Dendritic cell treated with granulocyte-macrophage colony-stimulating factor and Interleukin-4, amounts not matched to agents 40 ng/mL and 50 ng/mL, for 4 days (primary cell): ENCODE measurements around the gene HENMT1.
"Not testable (repeated sequence)": the region's sequence is repeated elsewhere in the genome, so short reads cannot be mapped to it uniquely, and the experiment has no call there.

Experiments
- H3K27ac Mint-ChIP-seq: one replicate; pipeline ENCODE4 v1.8.0; 2022; ENCODE audit warnings: mild to moderate bottlenecking, mixed read lengths
- H3K27me3 Mint-ChIP-seq: one replicate; pipeline ENCODE4 v1.8.0; 2022; ENCODE audit warnings: mild to moderate bottlenecking, mixed read lengths
- H3K36me3 Mint-ChIP-seq: one replicate; pipeline ENCODE4 v1.8.0; 2022; ENCODE audit warnings: low read depth, mixed read lengths
- H3K4me1 Mint-ChIP-seq: one replicate; pipeline ENCODE4 v1.8.0; 2022; ENCODE audit warnings: low read depth, mixed read lengths
- H3K4me3 Mint-ChIP-seq: one replicate; pipeline ENCODE4 v1.8.0; 2022; ENCODE audit warnings: mild to moderate bottlenecking, moderate library complexity, mixed read lengths
- H3K9me3 Mint-ChIP-seq: one replicate; pipeline ENCODE4 v1.8.0; 2022; ENCODE audit warnings: mixed read lengths
- intact Hi-C: fragments of 100-400 bp; cut with micrococcal nuclease; formaldehyde crosslinking; loops from one replicate; pipeline ENCODE4 v1.15.0; 2022

HENMT1 gene

DNA sequence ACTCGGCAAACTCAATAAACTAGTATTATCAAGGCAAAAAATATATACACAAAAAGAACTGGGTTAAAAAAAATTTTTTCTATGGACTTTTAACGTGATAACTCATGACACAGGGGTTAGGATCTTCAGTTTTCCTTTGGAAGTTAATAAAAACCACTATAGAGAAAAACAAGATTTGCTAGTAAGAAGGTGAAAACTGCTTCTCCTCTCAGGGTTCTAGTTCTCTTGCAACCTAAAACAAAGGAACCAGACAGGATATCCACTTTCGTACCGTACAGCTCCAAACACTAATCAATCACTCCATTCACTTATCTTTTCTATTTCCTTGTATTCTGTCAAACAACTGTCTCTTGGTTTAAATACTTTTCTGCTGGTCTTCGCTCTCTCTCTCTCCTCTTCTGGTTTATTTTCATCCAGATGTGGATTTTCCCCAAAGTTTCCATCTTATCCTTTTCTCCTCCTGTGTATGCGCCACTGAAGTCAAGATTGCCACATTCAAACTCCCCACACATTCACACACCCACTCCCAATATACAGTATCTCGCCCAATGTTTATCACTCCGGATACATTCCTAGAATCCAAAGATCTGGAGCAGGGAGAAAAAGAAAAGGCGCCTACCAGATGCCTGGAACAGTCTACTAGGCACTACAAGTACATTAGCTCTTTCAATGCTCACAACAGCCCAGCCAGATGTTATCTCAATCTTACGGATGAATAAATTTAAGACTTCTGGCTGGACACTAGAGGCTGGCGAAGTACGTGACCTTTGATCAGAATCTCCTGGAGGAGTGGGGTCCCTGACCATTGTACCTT, 30.4 kb upstream of the HENMT1 start:
- Mint-ChIP-seq H3K4me3 (peak overlapping the region; percentile 96), H3K9me3 (no peaks in the 10 kb centered on the region), H3K4me1 (peaks cover 21% of the 10 kb centered on the region), H3K27me3 (no peaks in the 10 kb centered on the region), H3K36me3 (peaks cover 31% of the 10 kb centered on the region), H3K27ac (peak overlapping the region; percentile 100)
- intact Hi-C loops: loop anchor here (5.0 kb wide), 2 partner anchors 44 to 134 kb away; no protein-coding TSS in a partner anchor

DNA sequence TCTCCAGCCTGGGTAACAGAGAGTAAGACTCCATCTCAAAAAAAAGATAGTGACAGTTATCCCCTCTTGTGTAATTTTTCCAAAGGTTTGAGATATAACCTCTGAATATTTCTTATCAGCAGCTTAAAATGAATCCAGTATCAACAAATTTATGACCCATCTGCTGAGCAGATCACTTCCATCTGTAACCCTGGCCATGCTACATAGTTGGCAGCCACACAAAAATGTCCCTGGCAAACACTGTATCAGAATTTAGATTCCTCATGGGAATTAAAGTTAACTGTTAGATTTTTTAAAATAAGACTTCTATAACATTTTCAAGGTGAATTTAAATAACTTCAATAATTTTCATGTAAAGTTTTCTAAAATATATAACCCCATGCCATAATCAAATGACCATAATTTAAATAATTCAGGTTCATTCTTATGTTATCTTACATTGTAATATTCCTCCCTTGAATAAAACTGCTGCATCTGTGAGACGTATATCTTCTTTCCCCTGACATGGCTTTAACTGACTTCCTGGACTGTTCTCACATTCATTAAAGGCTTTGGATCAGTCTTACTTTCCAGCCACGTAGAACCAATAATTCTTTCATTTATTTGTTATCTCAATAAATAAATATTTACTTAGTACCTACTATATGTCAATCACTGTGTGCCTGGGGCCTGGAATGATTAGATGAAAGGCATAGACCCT, 25.9 kb upstream of the HENMT1 start:
- peaks cover 3% of the 10 kb centered on the region for H3K36me3 Mint-ChIP-seq
- H3K9me3 Mint-ChIP-seq: no peaks in the 10 kb centered on the region
- H3K4me3 Mint-ChIP-seq: no peak overlapping the region
- peaks cover 15% of the 10 kb centered on the region for H3K4me1 Mint-ChIP-seq
- no peak overlapping the region for H3K27ac Mint-ChIP-seq
- no peaks in the 10 kb centered on the region for H3K27me3 Mint-ChIP-seq
- intact Hi-C loops: no loop called here

DNA sequence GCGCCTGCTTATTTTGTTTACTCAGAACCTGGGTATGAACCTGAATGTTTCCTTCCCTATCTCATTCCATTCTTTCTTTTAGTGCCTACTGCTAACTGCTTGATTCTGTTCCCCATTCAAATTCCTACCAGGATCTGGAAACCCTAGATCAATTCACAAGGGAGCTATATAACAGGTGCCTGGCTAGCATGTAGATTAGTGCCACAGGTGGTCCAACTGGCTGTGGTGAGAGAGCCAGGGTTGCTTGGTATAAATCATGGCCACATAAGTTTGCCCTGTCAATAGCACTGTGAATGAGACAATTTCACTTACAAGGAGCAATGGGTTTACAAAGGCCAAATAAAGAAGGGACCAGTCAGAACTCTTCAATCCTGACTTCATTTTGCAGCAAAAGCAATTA, 24.6 kb upstream of the HENMT1 start:
- Mint-ChIP-seq H3K36me3 (no peaks in the 10 kb centered on the region), H3K27ac (no peak overlapping the region), H3K4me1 (peaks cover 3% of the 10 kb centered on the region), H3K4me3 (no peak overlapping the region), H3K27me3 (peaks cover 2% of the 10 kb centered on the region), H3K9me3 (no peaks in the 10 kb centered on the region)
- intact Hi-C loops: no loop called here

DNA sequence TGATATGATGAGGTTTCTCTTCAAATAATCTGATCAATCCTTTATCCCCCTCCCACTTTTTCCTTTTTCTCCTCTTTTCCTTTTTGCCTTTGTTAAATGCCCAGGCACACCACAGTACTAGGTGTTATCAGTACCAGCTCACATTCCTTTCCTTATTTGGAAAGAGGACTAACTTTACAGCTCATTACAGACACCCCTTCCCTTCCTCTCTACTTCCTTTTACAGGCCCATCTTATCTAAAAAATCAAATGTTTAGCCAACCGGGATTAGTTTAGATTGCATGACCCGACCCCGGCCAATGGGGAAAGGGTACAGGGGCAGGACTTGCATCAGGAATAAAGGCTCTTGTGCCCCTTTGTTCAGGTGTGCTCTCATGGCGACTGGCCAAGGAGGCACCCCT, 20.8 kb upstream of the HENMT1 start:
- H3K4me3 Mint-ChIP-seq, H3K27ac Mint-ChIP-seq, H3K27me3 Mint-ChIP-seq, intact Hi-C loops, H3K36me3 Mint-ChIP-seq, H3K9me3 Mint-ChIP-seq: not testable (repeated sequence)
- peaks cover 14% of the 10 kb centered on the region for H3K4me1 Mint-ChIP-seq

DNA sequence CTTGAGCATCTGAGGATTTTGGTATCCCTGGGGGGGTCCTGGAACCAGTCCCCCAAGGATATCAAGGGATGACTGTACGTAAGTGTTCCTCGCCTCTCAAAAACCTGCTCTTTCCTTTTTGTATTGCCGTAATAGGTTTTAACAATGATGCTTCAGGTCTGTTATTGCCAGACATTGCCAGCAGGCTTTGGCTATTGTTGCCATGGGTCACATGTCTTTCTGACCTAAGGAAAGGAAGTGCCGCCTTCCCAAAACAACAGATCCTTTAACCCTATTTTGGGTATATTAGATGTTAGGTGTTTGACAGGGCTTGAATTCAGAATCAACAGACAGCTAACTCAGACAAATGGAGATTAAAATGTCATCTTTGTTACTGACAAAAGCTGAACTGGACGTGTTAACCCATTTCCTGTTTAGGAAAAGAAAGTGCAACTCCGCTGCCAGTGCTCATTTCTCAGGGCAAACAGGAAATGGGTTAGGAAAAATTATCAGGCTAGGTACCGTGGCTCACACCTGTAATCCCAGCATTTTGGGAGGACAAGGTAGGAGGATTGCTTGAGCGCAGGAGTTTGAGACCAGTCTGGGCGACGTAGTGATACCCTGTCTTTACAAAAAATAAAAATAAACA, 18.8 kb upstream of the HENMT1 start:
- H3K36me3 Mint-ChIP-seq: no peaks in the 10 kb centered on the region

DNA sequence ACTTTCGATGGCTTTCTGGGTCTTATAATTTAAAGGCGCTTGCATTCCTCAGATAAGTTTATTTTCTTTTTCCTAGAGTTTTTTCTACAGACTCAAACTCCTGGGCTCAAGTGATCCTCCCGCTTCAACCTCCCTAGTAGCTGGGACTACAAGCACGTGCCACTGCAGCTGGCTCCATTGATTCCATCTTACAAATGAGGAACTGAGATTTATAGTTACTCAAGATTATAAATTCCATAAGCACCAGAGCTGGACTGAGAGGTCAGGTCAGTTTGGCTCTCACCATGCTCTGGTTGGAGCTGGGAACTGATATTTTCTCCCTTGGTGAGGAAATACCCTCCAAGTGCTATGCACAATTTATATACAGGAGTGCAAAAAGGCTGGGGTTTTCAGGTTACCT, 17.8 kb upstream of the HENMT1 start:
- intact Hi-C loops: no loop called here

More for the DNA sequence above, 18.8 kb upstream of the HENMT1 start:
- Mint-ChIP-seq H3K27ac (no peak overlapping the region), H3K9me3 (no peaks in the 10 kb centered on the region), H3K4me3 (no peak overlapping the region), H3K27me3 (peaks cover 2% of the 10 kb centered on the region), H3K4me1 (peaks cover 14% of the 10 kb centered on the region)
- intact Hi-C loops: no loop called here

DNA sequence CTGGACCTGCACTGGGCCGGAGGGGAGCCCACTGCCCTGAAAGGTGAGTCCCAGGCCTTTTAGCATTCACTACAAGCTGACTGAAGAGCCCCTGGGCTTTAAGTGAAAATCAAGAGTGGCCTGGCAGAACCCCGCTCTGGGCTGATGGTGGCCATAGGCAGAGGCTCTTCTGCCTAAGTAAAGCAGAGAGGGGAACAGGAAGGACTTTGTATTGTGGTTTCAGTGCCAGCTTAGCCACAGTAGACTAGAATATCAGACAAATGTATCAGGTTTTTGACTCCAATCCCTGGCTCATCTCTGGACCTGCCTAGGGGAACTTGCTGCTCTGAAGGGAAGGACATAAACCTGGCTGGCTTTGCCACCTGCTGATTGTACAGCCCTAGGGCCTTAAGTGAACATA, 10.2 kb upstream of the HENMT1 start:
- intact Hi-C loops: no loop called here
- H3K27ac Mint-ChIP-seq: no peak overlapping the region

More for the DNA sequence above, 17.8 kb upstream of the HENMT1 start:
- peaks cover 14% of the 10 kb centered on the region for H3K4me1 Mint-ChIP-seq
- no peaks in the 10 kb centered on the region for H3K36me3 Mint-ChIP-seq
- no peaks in the 10 kb centered on the region for H3K9me3 Mint-ChIP-seq
- H3K4me3 Mint-ChIP-seq: no peak overlapping the region
- peaks cover 2% of the 10 kb centered on the region for H3K27me3 Mint-ChIP-seq
- no peak overlapping the region for H3K27ac Mint-ChIP-seq

DNA sequence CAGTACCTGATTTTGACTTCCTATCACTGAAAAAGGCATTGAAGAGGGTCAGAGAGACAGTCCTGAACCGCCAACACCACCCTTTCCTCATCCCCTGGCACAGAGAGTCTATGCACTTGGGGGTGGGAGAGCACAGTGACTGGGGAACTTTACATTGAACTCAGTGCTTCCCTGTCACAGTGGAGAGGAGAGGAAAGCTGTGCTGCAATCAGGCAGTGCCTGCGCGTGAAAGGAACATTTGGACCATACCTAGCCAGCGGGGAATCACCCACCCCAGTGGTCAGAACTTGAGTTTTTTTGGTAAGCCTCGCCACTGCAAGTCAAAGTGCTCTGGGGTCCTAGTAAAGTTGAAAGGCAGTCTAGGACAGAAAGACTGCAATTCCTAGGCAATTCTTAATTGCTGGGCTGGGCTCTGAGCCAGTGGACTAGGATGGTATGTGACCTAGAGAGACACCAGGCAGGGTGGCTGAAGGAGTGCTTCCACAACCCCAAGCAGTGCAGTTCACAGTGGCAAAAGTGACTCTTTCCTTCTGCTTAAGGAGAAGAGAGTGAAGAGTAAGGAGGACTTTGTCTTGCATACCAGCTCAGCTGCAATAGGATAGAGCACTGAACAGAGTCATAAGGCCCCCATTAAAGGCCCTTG, 9.4 kb upstream of the HENMT1 start:
- no peaks in the 10 kb centered on the region for H3K9me3 Mint-ChIP-seq
- H3K36me3 Mint-ChIP-seq: no peaks in the 10 kb centered on the region
- H3K27ac Mint-ChIP-seq: no peak overlapping the region
- peaks cover 6% of the 10 kb centered on the region for H3K4me1 Mint-ChIP-seq
- intact Hi-C loops: no loop called here
- H3K4me3 Mint-ChIP-seq: no peak overlapping the region
- peaks cover 2% of the 10 kb centered on the region for H3K27me3 Mint-ChIP-seq

More for the DNA sequence above, 10.2 kb upstream of the HENMT1 start:
- Mint-ChIP-seq H3K4me1 (peaks cover 6% of the 10 kb centered on the region), H3K36me3 (no peaks in the 10 kb centered on the region), H3K4me3 (no peak overlapping the region), H3K27me3 (peaks cover 2% of the 10 kb centered on the region), H3K9me3 (no peaks in the 10 kb centered on the region)

DNA sequence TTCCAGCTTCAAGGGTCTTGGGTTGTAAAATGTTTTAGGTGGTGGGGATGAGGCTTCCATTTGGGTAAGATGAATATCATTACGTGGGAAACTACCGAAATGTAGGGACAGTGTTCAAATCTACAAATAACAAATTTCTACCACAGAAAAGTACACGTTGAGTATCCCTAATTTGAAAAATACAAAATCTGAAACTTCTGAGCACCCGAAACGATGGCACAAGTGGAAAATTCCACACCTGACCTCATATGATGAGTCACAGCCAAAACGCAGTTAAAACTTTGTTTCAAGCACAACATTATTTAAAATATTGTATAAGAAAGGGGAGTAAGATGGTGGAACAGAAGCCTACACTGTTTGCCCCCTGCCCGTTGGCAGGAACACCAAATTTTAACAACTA, 8.8 kb upstream of the HENMT1 start:
- Mint-ChIP-seq H3K36me3 (no peaks in the 10 kb centered on the region), H3K9me3 (no peaks in the 10 kb centered on the region), H3K27me3 (peaks cover 2% of the 10 kb centered on the region), H3K4me1 (peaks cover 6% of the 10 kb centered on the region), H3K27ac (no peak overlapping the region), H3K4me3 (no peak overlapping the region)
- intact Hi-C loops: no loop called here

DNA sequence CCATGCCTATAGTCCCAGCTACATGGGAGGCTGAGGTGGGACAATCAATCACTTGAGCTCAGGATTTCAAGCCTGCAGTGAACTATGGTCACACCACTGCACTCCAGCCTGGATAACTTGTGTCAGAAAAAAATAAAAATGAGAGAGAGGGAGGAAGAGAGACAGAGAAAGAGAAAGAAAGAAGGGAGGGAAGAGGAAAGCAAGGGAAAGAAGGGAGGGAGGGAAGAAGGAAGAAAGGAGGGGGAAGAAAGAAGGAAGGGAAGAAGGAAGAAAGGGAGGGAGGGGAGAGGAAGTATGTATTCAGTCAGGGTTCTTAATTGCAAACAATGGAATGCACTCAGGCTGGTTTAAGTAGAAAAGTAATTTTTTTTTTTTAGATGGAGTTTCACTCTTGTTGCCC, 7.9 kb upstream of the HENMT1 start:
- Mint-ChIP-seq H3K27me3 (peaks cover 2% of the 10 kb centered on the region), H3K9me3 (no peaks in the 10 kb centered on the region), H3K4me3 (no peak overlapping the region), H3K27ac (no peak overlapping the region), H3K4me1 (peaks cover 13% of the 10 kb centered on the region), H3K36me3 (no peaks in the 10 kb centered on the region)
- intact Hi-C loops: no loop called here

DNA sequence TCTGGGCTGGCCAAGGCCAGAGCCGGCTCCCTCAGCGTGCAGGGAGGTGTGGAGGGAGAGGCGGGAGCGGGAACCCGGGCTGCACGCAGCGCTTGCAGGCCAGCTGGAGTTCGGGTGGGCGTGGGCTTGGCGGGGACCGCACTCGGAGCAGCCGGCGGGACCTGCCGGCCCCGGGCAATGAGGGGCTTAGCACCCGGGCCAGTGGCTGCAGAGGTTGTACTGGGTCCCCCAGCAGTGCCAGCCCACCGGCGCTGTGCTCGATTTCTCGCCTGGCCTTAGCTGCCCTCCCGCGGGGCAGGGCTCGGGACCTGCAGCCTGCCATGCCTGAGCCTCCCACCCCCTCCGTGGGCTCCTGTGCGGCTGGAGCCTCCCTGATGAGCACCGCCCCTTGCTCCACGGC, 6.5 kb upstream of the HENMT1 start:
- H3K4me1 Mint-ChIP-seq: peaks cover 13% of the 10 kb centered on the region
- H3K9me3 Mint-ChIP-seq, H3K4me3 Mint-ChIP-seq, H3K27ac Mint-ChIP-seq, H3K27me3 Mint-ChIP-seq, intact Hi-C loops, H3K36me3 Mint-ChIP-seq: not testable (repeated sequence)

DNA sequence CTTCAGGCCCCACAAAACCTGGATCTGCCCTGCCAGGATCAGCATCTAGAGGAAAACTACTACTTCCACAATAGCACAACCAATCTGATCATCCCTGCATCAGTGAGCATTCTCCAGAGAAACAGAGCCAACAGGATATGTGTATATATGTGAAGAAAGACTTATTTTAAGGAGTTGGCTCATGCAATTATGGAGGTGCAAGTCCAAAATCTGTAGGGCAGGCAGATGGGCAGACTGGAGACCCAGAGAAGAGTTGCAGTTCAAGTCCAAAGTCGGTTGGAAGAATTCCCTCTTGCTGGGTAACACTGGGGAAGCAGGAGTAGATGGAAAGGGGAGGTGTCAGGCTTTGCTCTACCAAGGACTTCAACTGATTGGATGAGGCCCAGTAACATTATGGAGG, 4.9 kb upstream of the HENMT1 start:
- H3K36me3 Mint-ChIP-seq: peaks cover 5% of the 10 kb centered on the region
- intact Hi-C loops: no loop called here
- H3K4me1 Mint-ChIP-seq: peaks cover 19% of the 10 kb centered on the region
- no peak overlapping the region for H3K4me3 Mint-ChIP-seq
- peaks cover 2% of the 10 kb centered on the region for H3K27me3 Mint-ChIP-seq
- H3K9me3 Mint-ChIP-seq: no peaks in the 10 kb centered on the region
- peak overlapping the region; percentile 19 for H3K27ac Mint-ChIP-seq

DNA sequence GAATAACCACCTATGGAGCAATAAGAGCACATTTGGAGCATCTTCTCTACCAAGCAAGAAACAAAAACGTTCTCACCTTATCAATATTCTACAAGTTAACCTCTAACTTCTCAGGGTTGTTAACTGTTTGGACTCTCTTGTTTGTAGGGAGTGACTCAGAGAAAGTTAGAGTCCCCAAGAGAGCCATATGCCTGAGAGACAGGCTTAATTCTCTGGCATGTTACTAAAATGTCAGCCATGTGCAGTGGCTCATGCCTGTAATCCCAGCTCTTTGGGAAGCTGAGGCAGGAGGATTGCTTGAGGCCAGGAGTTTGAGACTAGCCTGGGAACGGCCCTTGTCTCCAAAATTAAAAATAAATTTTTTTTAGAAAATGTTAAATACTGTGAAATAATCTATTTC, 4.2 kb upstream of the HENMT1 start:
- no peak overlapping the region for H3K27ac Mint-ChIP-seq
- intact Hi-C loops: no loop called here

DNA sequence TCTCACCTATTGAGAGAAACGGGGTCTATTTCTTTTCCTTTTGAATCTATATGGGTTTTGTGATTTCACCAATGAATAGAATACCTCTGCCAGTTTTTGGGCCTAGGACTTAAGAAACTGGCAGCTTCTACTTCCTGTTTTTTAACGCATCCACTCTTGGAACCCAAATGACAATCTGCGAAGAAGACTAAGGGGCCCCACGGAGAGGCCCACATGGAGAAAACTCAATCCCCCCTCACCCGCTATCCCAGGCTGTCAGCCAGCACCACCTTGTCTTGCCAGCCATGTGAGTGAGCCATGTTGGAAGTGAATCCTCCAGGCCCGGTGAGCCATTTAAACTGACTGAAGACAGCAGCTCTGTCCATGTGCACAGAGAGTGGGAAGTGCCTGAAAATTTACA, 3.6 kb upstream of the HENMT1 start:
- H3K27me3 Mint-ChIP-seq: peaks cover 2% of the 10 kb centered on the region
- H3K4me1 Mint-ChIP-seq: peaks cover 19% of the 10 kb centered on the region
- intact Hi-C loops: no loop called here
- H3K9me3 Mint-ChIP-seq: no peaks in the 10 kb centered on the region
- peak overlapping the region; percentile 66 for H3K27ac Mint-ChIP-seq
- no peak overlapping the region for H3K4me3 Mint-ChIP-seq
- H3K36me3 Mint-ChIP-seq: peaks cover 6% of the 10 kb centered on the region

More for the DNA sequence above, 4.2 kb upstream of the HENMT1 start:
- Mint-ChIP-seq H3K27me3 (peaks cover 2% of the 10 kb centered on the region), H3K4me1 (peaks cover 19% of the 10 kb centered on the region), H3K9me3 (no peaks in the 10 kb centered on the region), H3K36me3 (peaks cover 6% of the 10 kb centered on the region), H3K4me3 (no peak overlapping the region)
